ENCODE data around the gene SPACA7.

SPACA7 gene

GRCh38 chr13:112475889-112476288 is 99.7 kb downstream of the SPACA7 start:
- H3K27ac ChIP-seq (ENCODE audit: low read length): no peak overlapping the region
- no peak overlapping the region for H3K4me3 ChIP-seq (ENCODE audit: low read depth in 1 of 2, low read length in 2 of 2)

GRCh38 chr13:112477070-112477619 is 101.0 kb downstream of the SPACA7 start:
- Histone ChIP-seq H3K9me3 (ENCODE audit: control insufficient read depth in 1 of 2, low read length in 2 of 2) (no peaks in the 10 kb centered on the region), H3K4me3 (ENCODE audit: low read depth in 1 of 2, low read length in 2 of 2) (no peak overlapping the region), H3K27ac (ENCODE audit: low read length) (no peak overlapping the region), H3K36me3 (ENCODE audit: control insufficient read depth in 1 of 2, insufficient read depth in 2 of 2, low read length in 2 of 2) (no peaks in the 10 kb centered on the region), H3K27me3 (ENCODE audit: low read depth, low read length) (no peaks in the 10 kb centered on the region), H3K4me1 (ENCODE audit: control insufficient read depth in 1 of 2, insufficient read depth in 2 of 2, low read length in 2 of 2) (no peaks in the 10 kb centered on the region)

More at GRCh38 chr13:112475889-112476288, 99.7 kb downstream of the SPACA7 start:
- Histone ChIP-seq H3K4me1 (ENCODE audit: control insufficient read depth in 1 of 2, insufficient read depth in 2 of 2, low read length in 2 of 2) (no peaks in the 10 kb centered on the region), H3K9me3 (ENCODE audit: control insufficient read depth in 1 of 2, low read length in 2 of 2) (no peaks in the 10 kb centered on the region), H3K36me3 (ENCODE audit: control insufficient read depth in 1 of 2, insufficient read depth in 2 of 2, low read length in 2 of 2) (no peaks in the 10 kb centered on the region), H3K27me3 (ENCODE audit: low read depth, low read length) (no peaks in the 10 kb centered on the region)

GRCh38 chr13:112479389-112479788 is 103.2 kb downstream of the SPACA7 start:
- Histone ChIP-seq H3K27ac (ENCODE audit: low read length) (no peak overlapping the region), H3K36me3 (ENCODE audit: control insufficient read depth in 1 of 2, insufficient read depth in 2 of 2, low read length in 2 of 2) (peaks cover 0 to 11% of the 10 kb centered on the region in 2 donors), H3K4me1 (ENCODE audit: control insufficient read depth in 1 of 2, insufficient read depth in 2 of 2, low read length in 2 of 2) (no peaks in the 10 kb centered on the region), H3K27me3 (ENCODE audit: low read depth, low read length) (no peaks in the 10 kb centered on the region), H3K4me3 (ENCODE audit: low read depth in 1 of 2, low read length in 2 of 2) (no peak overlapping the region), H3K9me3 (ENCODE audit: control insufficient read depth in 1 of 2, low read length in 2 of 2) (no peaks in the 10 kb centered on the region)

GRCh38 chr13:112481458-112481857 is 105.3 kb downstream of the SPACA7 start:
- Histone ChIP-seq H3K9me3 (ENCODE audit: control insufficient read depth in 1 of 2, low read length in 2 of 2) (no peaks in the 10 kb centered on the region), H3K27ac (ENCODE audit: low read length) (no peak overlapping the region), H3K36me3 (ENCODE audit: control insufficient read depth in 1 of 2, insufficient read depth in 2 of 2, low read length in 2 of 2) (peaks cover 0 to 28% of the 10 kb centered on the region in 2 donors), H3K27me3 (ENCODE audit: low read depth, low read length) (no peaks in the 10 kb centered on the region), H3K4me3 (ENCODE audit: low read depth in 1 of 2, low read length in 2 of 2) (no peak overlapping the region), H3K4me1 (ENCODE audit: control insufficient read depth in 1 of 2, insufficient read depth in 2 of 2, low read length in 2 of 2) (no peaks in the 10 kb centered on the region)

GRCh38 chr13:112483299-112483698 is 107.1 kb downstream of the SPACA7 start:
- Histone ChIP-seq H3K9me3 (ENCODE audit: control insufficient read depth in 1 of 2, low read length in 2 of 2) (no peaks in the 10 kb centered on the region), H3K4me1 (ENCODE audit: control insufficient read depth in 1 of 2, insufficient read depth in 2 of 2, low read length in 2 of 2) (no peaks in the 10 kb centered on the region), H3K4me3 (ENCODE audit: low read depth in 1 of 2, low read length in 2 of 2) (no peak overlapping the region), H3K27ac (ENCODE audit: low read length) (no peak overlapping the region), H3K36me3 (ENCODE audit: control insufficient read depth in 1 of 2, insufficient read depth in 2 of 2, low read length in 2 of 2) (peaks cover 6 to 40% of the 10 kb centered on the region in 2 donors), H3K27me3 (ENCODE audit: low read depth, low read length) (no peaks in the 10 kb centered on the region)
